Subcutaneous adipose tissue (tissue), 4 donors: Measurements from ENCODE around the gene ABCC4. TPM values are rescaled to one million over a fixed set of nuclear protein-coding genes. Genes with fewer than 3 reads are reported as not detected.

Experiments used
- total RNA-seq, 4 donors: library from RNA; depleted of rRNA; stranded (reverse); fragments of >200 nt; gene quantifications; one replicate each; pipeline ENCODE4 v1.1.0, GENCODE V29; 2016
- TF ChIP-seq, protein P1 (sequence below): fragments of 450-650 bp; IDR thresholded peaks from one replicate; pipeline ENCODE4 v1.5.1; 2016; ENCODE audit warnings: low read depth, mild to moderate bottlenecking, control low read depth, antibody characterized with exemption, moderate library complexity

Gene ABCC4, protein sequence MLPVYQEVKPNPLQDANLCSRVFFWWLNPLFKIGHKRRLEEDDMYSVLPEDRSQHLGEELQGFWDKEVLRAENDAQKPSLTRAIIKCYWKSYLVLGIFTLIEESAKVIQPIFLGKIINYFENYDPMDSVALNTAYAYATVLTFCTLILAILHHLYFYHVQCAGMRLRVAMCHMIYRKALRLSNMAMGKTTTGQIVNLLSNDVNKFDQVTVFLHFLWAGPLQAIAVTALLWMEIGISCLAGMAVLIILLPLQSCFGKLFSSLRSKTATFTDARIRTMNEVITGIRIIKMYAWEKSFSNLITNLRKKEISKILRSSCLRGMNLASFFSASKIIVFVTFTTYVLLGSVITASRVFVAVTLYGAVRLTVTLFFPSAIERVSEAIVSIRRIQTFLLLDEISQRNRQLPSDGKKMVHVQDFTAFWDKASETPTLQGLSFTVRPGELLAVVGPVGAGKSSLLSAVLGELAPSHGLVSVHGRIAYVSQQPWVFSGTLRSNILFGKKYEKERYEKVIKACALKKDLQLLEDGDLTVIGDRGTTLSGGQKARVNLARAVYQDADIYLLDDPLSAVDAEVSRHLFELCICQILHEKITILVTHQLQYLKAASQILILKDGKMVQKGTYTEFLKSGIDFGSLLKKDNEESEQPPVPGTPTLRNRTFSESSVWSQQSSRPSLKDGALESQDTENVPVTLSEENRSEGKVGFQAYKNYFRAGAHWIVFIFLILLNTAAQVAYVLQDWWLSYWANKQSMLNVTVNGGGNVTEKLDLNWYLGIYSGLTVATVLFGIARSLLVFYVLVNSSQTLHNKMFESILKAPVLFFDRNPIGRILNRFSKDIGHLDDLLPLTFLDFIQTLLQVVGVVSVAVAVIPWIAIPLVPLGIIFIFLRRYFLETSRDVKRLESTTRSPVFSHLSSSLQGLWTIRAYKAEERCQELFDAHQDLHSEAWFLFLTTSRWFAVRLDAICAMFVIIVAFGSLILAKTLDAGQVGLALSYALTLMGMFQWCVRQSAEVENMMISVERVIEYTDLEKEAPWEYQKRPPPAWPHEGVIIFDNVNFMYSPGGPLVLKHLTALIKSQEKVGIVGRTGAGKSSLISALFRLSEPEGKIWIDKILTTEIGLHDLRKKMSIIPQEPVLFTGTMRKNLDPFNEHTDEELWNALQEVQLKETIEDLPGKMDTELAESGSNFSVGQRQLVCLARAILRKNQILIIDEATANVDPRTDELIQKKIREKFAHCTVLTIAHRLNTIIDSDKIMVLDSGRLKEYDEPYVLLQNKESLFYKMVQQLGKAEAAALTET (N-terminal part only)
- total RNA-seq, result 1 to 10 TPM; 4.1 to 7.7 (median 5.1) TPM

DNA sequence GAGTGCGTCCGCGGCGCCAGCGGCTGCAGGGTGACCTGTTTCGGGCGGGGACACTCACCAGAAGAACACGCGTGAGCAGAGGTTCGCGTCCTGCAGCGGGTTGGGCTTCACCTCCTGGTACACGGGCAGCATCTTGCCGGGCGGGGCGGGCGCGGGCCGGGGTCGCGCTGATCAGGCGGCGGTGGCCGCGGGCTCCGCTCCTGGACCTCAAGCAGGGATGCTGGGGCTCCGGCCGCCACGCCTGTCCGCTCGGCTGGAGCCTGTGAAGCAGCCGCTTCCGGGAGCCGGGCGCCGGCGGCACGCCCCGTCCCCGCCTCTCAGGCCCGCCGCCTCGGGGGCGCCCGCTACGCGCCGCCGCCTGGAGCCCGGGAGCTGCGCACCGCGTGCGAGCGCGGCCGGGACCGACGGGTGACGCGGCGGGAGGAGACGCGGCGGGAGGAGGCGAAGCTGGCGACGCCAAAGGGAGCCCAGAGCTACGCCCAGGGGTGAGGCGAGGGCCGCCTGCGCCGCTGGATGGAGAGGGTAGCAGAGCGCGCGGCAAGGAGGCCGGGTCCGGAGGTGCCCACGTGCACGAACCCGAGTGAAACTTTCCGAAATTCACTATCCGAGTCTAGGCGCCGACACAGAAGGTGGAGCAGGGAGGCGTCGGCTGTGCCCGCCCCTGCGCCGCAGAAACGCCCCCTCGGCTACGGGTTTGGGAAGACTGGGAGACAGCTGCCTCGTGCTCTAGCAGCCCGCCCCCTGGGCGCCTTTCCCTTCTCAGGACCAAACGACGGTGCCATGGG is at the start of gene ABCC4:
Gene ABCC4 (minus strand): TSS at position 269 of the 785 bp plus-strand sequence. CDS start 137 bp downstream, at position 132.
- TF ChIP-seq, protein P1, sequence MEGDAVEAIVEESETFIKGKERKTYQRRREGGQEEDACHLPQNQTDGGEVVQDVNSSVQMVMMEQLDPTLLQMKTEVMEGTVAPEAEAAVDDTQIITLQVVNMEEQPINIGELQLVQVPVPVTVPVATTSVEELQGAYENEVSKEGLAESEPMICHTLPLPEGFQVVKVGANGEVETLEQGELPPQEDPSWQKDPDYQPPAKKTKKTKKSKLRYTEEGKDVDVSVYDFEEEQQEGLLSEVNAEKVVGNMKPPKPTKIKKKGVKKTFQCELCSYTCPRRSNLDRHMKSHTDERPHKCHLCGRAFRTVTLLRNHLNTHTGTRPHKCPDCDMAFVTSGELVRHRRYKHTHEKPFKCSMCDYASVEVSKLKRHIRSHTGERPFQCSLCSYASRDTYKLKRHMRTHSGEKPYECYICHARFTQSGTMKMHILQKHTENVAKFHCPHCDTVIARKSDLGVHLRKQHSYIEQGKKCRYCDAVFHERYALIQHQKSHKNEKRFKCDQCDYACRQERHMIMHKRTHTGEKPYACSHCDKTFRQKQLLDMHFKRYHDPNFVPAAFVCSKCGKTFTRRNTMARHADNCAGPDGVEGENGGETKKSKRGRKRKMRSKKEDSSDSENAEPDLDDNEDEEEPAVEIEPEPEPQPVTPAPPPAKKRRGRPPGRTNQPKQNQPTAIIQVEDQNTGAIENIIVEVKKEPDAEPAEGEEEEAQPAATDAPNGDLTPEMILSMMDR, result no peak

DNA sequence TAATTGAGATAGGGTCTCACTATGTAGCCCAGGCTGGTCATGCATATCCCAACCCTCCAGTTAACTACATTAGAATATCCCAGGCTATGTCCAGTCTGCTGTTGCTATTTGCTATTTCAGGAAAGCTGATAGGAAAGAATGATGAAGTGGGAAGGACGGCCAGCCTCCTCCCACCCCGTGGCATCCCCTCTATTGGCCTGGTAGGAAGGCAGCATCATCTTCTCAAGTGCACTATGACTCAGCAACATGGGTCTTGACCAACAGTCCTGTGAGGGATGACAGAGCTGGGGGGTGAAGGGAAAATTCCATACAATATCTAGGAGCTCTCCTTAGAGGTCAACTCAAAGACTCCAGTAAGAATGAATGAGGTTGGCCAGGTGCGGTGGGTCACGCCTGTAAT is 48.0 kb upstream of the ABCC4 start:
- TF ChIP-seq, protein P1, result no peak

DNA sequence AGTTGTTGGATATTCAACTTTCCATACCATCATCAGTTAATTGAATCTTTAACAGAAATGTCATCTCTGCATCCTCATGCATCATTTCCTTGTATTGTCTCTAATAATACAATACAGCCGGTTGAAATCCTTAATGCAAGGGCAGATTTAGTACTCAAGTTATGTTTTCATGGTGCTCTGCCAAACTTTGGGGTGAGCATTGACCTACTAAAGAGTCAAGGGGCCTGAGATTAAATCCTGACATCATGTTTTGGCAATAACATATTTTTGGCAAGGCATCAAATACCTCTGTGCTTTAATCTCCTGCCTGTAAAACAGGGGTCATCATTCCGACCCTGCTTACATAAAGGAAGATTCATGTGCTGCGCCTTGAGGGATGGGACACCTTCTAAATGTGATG is 42.7 kb upstream of the ABCC4 start:
- TF ChIP-seq, protein P1, result no peak

DNA sequence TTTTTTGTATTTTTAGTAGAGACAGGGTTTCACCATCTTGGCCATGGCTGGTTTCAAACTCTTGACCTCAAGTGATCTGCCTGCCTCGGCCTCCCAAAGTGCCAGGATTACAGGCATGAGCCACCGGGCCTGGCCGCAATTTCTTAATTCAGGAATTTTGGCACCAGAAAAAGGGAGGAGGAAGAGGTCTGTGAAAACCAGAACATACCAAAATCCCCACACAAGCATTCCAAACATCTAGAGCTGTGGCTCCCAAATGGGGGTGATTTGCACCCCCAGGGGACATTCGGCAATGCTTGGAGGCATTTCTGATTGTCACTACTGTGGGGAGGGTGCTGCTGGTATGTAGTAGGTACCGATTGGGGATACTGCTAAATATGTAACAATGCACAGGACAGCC is 40.2 kb upstream of the ABCC4 start:
- TF ChIP-seq, protein P1, result no peak

DNA sequence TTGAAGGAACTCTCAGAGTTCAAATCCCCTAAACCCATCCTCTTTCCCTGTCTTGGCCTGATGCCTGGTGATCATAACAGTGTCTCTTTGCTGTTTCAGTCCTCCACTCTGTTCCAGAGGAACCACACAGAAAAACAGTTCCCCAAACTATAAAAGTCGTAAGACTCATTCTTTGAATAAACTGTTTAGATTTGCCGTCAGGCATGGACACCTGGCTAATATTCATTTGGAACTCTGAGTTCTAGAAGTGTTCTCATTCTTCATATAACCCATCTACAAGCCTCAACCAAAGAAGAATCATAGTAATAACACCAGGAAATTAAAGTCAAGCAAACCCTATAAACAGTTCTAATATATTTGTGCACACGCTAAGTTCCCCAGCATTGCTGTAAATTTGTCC is 37.7 kb upstream of the ABCC4 start:
- TF ChIP-seq, protein P1, result no peak

DNA sequence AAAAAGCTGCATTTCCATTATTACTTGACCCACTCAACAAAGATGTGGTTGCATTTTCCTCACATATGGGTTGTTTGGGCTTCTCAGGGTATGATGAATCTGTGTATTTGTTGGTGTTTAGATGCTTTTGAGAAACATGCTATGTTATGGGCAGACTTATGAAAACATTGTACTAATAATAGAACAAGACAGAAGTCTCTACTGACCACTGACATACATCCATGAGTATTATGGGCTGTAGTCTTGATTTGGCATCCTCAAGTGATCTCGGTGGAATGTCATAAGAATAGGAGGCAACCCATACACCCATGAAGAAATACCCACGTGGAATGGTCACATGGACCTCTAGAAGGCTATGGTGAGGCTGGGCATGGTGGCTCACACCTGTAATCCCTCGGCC is 36.3 kb upstream of the ABCC4 start:
- TF ChIP-seq, protein P1, result no peak
